Nephron progenitor cell (in vitro differentiated cells): ENCODE measurements around the gene DGKI.

Experiments used
- DNase-seq: peaks from one replicate; pipeline ENCODE4 v3.0.0; 2021
- H3K27ac Mint-ChIP-seq: 2 replicates; pipeline ENCODE4 v1.8.0; 2021; ENCODE audit warnings: mild to moderate bottlenecking, moderate library complexity, mixed read lengths
- H3K27me3 Mint-ChIP-seq: 2 replicates; pipeline ENCODE4 v1.8.0; 2021; ENCODE audit warnings: mild to moderate bottlenecking, low read depth, mixed read lengths; ENCODE audit not compliant: poor library complexity
- H3K36me3 Mint-ChIP-seq: 2 replicates; pipeline ENCODE4 v1.8.0; 2021; ENCODE audit warnings: low read depth, mixed read lengths
- H3K4me1 Mint-ChIP-seq: 2 replicates; pipeline ENCODE4 v1.8.0; 2021; ENCODE audit warnings: mixed read lengths
- H3K4me3 Mint-ChIP-seq: 2 replicates; pipeline ENCODE4 v1.8.0; 2021; ENCODE audit warnings: mild to moderate bottlenecking, moderate library complexity, mixed read lengths
- H3K9me3 Mint-ChIP-seq: 2 replicates; pipeline ENCODE4 v1.8.0; 2021; ENCODE audit warnings: mild to moderate bottlenecking, moderate library complexity, mixed read lengths
- CTCF ChIP-seq: fragments of 200-600 bp; sonication (generic); IDR thresholded peaks from 2 replicates; pipeline ENCODE4 v1.5.0; 2021; ENCODE audit warnings: antibody characterized with exemption

The DGKI gene

GRCh38 chr7:137572056-137572784, 274.6 kb downstream of the DGKI start:
- H3K4me1 Mint-ChIP-seq = no peaks in the 10 kb centered on the region
- TF ChIP-seq CTCF = no peak
- H3K36me3 Mint-ChIP-seq = no peaks in the 10 kb centered on the region
- no peaks in the 10 kb centered on the region for H3K9me3 Mint-ChIP-seq
- peaks cover 5% of the 10 kb centered on the region for H3K27me3 Mint-ChIP-seq
- no peak for DNase-seq
- no peak overlapping the region for H3K4me3 Mint-ChIP-seq
- H3K27ac Mint-ChIP-seq = no peak overlapping the region

GRCh38 chr7:137564677-137565076, 282.1 kb downstream of the DGKI start:
- no peak for TF ChIP-seq CTCF
- Mint-ChIP-seq H3K4me1 (no peaks in the 10 kb centered on the region), H3K27me3 (peaks cover 3% of the 10 kb centered on the region), H3K36me3 (no peaks in the 10 kb centered on the region), H3K4me3 (no peak overlapping the region), H3K27ac (no peak overlapping the region), H3K9me3 (peaks cover 5% of the 10 kb centered on the region)
- peak; percentile 55 for DNase-seq

- Mint-ChIP-seq H3K4me3 (no peak overlapping the region), H3K36me3 (no peaks in the 10 kb centered on the region), H3K27ac (no peak overlapping the region), H3K4me1 (no peaks in the 10 kb centered on the region), H3K27me3 (peaks cover 3% of the 10 kb centered on the region), H3K9me3 (peaks cover 5% of the 10 kb centered on the region)
- DNase-seq = no peak
- TF ChIP-seq CTCF = no peak
Observed at GRCh38 chr7:137563981-137564380, 282.8 kb downstream of the DGKI start.

GRCh38 chr7:137547485-137547884, 299.3 kb downstream of the DGKI start:
- Mint-ChIP-seq H3K4me1 (no peaks in the 10 kb centered on the region), H3K27ac (no peak overlapping the region), H3K4me3 (no peak overlapping the region), H3K9me3 (peaks cover 6% of the 10 kb centered on the region), H3K36me3 (no peaks in the 10 kb centered on the region), H3K27me3 (peaks cover 7% of the 10 kb centered on the region)
- no peak for TF ChIP-seq CTCF
- no peak for DNase-seq

GRCh38 chr7:137546671-137547070, 300.1 kb downstream of the DGKI start:
- peaks cover 6% of the 10 kb centered on the region for H3K9me3 Mint-ChIP-seq
- H3K27ac Mint-ChIP-seq = no peak overlapping the region
- H3K36me3 Mint-ChIP-seq = no peaks in the 10 kb centered on the region
- H3K4me1 Mint-ChIP-seq = no peaks in the 10 kb centered on the region
- peaks cover 7% of the 10 kb centered on the region for H3K27me3 Mint-ChIP-seq
- DNase-seq = no peak
- H3K4me3 Mint-ChIP-seq = no peak overlapping the region
- TF ChIP-seq CTCF = no peak

GRCh38 chr7:137546009-137546408, 300.8 kb downstream of the DGKI start:
- DNase-seq = no peak
- no peaks in the 10 kb centered on the region for H3K4me1 Mint-ChIP-seq
- no peak overlapping the region for H3K4me3 Mint-ChIP-seq
- H3K27ac Mint-ChIP-seq = no peak overlapping the region
- H3K27me3 Mint-ChIP-seq = peaks cover 7% of the 10 kb centered on the region
- H3K9me3 Mint-ChIP-seq = peaks cover 6% of the 10 kb centered on the region
- TF ChIP-seq CTCF = no peak
- no peaks in the 10 kb centered on the region for H3K36me3 Mint-ChIP-seq
